Stimulated activated CD8-positive, alpha-beta memory T cell treated with anti-CD3 and anti-CD28 coated beads, Interleukin-7, amount 100 ng/mL, for 48 hours (primary cell): ENCODE measurements around the gene SH3TC1.

Source experiments
- DNase-seq, 2 donors: peaks; one replicate each; pipeline ENCODE4 v3.0.0-alpha.2; 2020; ENCODE audit warnings: low read depth in 1 of 2; ENCODE audit errors: extremely low read depth in 1 of 2

The SH3TC1 gene

GRCh38 chr4:8228319-8229250 lies 29.5 kb downstream of the SH3TC1 start:
- DNase-seq: peak; percentile 52 to 86

DNA sequence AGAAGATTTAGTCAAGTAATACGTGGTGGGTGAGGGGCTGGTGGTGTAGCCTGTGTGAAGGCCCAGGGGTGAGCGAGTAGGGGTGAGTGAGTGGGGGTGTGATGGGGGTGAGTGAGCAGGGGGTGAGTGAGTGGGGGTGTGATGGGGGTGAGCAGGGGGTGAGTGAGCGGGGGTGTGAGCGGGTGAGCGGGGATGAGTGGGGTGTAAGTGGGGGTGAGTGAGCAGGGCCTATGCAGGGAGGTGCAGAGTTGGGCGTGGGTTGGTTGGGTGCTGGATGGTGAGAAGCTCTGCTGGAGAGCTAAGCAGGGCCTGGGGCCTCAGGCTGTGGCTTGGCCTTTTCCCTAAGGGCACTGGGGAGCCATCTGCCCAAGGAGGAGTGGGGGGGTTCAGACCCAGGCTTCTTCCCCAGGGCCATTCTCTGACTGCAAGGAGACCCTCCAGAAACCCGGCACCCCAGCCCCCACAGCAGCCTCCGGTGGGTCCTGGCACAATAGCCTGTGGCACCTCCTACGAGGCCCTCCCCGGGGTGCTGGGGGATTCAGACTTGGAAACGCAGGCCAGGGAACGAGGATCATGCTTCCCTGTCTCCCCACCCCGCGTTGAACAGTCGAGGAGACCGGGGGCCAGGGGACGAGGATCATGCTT lies 30.4 kb downstream of the SH3TC1 start:
- no peak for DNase-seq

DNA sequence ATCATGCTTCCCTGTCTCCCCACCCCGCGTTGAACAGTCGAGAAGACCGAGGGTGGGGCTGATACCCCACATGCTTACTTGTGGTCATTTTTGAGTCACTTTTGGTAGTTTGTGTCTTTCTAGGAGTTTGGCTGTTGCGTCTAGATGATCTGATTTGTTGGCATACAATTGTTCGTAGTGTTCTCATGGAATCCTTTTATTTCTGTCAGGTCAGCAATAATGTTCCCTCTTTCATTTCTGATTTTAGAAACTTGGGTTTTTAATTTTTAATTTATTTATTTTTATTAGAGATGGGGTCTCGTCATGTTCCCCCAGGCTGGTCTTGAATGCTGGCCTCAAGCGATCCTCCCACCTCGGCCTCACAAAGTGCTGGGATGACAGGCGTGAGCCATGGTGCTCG lies 30.9 kb downstream of the SH3TC1 start:
- no peak for DNase-seq

GRCh38 chr4:8230891-8231290 lies 31.8 kb downstream of the SH3TC1 start:
- no peak for DNase-seq

- no peak for DNase-seq
Observed at GRCh38 chr4:8231551-8232049, 32.5 kb downstream of the SH3TC1 start.

DNA sequence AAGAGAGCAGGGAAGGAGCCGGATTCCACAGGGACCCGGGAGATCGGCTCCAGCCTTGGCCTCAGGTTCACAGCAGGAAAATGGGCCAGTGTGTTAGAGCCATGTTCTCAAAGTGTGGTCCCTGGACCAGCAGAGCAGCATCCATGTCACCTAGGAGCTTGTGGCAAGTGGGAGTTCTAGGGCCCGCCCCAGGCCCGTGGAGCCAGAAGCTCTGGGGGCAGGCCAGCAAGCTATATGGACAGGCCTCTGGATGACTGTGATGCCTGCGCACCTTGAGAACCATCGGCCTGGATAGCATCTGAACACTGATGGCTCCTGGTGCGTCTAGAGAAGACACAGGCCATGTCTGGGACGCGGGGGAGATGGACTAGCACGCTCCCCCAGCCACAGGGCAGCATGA lies 33.7 kb downstream of the SH3TC1 start:
- no peak for DNase-seq

DNA sequence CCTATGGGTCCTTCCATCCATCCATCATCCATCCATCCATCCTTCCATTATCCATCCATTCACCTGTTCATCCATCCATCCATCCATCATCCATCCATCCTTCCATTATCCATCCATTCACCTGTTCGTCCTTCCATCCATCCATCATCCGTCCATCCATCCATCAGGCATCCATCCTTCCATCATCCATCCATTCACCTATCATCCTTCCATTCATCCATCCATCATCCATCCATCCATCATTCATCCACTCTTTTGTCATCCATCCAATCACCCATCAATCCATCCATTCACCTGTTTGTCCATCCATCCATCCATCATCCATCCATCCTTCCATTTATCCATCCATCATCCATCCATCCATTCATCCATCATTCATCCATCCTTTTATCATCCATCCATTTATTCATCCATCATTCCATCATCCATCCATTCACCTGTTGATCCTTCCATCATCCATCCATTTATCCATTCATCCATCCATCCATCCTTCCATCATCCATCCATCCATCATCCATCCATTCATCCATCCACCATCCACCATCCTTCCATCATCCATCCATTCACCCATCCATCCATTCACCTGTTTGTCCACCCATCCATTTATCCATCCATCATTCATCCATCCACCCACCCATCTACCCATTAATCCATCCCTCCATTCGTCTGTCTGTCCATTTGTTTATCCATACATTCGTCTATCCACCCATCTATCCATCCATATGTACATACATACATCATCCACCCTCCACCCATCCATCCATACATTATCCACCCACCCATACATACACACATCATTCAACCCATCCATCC lies 34.8 kb downstream of the SH3TC1 start:
- DNase-seq: no peak

DNA sequence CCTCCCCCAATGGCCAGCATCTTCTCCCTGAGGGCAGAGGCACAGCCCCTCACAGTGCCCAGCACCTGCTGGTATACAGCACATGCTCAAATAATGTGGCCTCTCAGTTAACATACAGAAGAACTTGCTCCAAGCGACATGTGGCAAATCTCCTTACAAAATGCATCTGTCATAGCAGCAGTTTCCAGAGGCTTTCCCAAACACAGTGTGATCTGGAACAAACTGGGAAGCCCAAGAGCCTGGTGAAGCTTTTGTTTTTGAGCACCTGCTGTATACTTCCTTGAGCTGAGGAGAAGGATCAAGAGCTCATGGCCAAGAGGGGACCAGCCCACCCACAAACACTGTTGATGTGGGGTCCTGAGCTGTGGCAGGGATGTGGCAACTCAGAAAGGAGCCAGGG lies 35.6 kb downstream of the SH3TC1 start:
- no peak for DNase-seq

DNA sequence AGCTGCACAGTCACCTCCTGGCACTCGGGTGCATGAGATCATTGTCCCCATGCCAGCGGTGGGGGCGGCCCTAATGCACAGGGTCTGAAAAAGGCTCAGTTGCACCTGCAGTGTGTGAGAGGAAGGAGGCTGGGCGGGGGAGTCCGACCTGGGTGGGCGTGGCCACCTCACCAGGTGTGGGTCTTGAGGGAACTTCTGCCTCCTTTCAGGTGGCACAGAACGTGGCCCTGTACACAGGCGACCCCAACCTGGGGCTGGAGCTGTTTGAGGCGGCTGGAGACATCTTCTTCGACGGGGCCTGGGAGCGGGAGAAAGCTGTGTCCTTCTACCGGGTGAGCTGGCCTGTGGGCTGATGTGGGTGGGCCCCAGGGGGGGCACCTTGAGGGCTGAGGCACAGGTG lies 36.1 kb downstream of the SH3TC1 start:
- DNase-seq: no peak

GRCh38 chr4:8235686-8236085 lies 36.6 kb downstream of the SH3TC1 start:
- no peak for DNase-seq

GRCh38 chr4:8236106-8236919 lies 37.2 kb downstream of the SH3TC1 start:
- DNase-seq: no peak

DNA sequence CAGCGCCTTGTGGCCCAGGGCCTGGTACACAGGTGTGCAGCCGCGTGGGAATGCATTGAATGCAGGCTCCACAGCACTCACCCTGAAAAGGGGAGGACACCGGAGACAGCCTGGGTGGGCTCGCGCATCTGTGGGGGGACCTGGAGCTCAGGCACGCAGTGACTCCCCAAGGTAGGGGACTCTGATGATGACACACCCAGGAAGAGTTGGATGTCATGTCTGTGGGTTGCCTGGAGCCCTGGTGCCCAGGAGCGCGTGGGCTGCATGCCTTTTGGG lies 37.8 kb downstream of the SH3TC1 start:
- DNase-seq: no peak

- DNase-seq: no peak
Observed at GRCh38 chr4:8237256-8237989, 38.3 kb downstream of the SH3TC1 start.

- no peak for DNase-seq
Observed at GRCh38 chr4:8238036-8238511, 39.0 kb downstream of the SH3TC1 start.

GRCh38 chr4:8238515-8239053 lies 39.5 kb downstream of the SH3TC1 start:
- no peak for DNase-seq

DNA sequence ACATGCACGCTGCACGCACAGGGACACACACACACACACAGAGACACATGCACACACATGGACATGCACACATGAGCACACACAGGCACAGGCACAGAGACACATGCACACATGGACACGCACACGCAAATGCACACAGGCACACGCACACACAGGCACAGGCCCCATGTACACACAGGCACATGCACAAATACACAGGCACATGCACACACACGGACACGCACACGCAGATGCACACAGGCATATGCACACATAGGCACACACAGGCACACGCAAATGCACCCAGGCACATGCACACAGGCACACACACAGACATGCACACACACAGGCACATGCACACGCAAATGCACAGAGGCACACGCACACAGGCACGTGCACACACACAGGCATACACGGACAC lies 40.1 kb downstream of the SH3TC1 start:
- DNase-seq: no peak

- DNase-seq: no peak
Observed at GRCh38 chr4:8239661-8240060, 40.6 kb downstream of the SH3TC1 start.

GRCh38 chr4:8240211-8241041 lies 41.3 kb downstream of the SH3TC1 start:
- DNase-seq: no peak
